Measurements from ENCODE around the gene SYF2. TPM values are rescaled to one million over a fixed set of nuclear protein-coding genes. Genes with fewer than 3 reads are reported as not detected.
"Not testable (repeated sequence)": the region's sequence is repeated elsewhere in the genome, so short reads cannot be mapped to it uniquely, and the experiment has no call there.

The SYF2 gene
- polyA plus RNA-seq, 4 donors: 109 to 123 (median 115) TPM

DNA sequence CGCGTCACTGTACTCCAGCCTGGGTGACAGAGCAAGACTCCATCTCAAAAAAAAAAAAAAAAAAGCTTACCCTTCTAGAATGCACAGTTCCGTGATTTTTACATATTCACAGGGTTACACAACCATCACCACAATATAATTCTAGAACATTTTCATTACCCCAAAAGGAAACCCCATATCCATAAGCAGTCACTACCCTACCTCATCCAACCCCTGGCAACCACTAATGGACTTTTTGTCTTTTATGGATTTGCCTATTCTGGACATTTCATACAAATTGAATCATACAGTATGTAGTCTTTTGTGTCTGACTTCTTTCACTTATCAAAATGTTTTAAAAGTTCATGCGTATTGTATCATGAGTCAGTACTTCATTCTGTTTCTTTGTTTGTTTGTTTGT lies 22.8 kb downstream of the SYF2 start:
- DNase-seq (ENCODE audit: low read depth in 4 of 4, low spot score in 3 of 4): no peak

- DNase-seq (ENCODE audit: low read depth in 4 of 4, low spot score in 3 of 4): no peak
Measured at GRCh38 chr1:25208561-25209222, 23.6 kb downstream of the SYF2 start.

- DNase-seq (ENCODE audit: low read depth in 4 of 4, low spot score in 3 of 4): no peak
Measured at GRCh38 chr1:25208092-25208491, 24.2 kb downstream of the SYF2 start.

- no peak for DNase-seq (ENCODE audit: low read depth in 4 of 4, low spot score in 3 of 4)
Measured at GRCh38 chr1:25206201-25206600, 26.1 kb downstream of the SYF2 start.

DNA sequence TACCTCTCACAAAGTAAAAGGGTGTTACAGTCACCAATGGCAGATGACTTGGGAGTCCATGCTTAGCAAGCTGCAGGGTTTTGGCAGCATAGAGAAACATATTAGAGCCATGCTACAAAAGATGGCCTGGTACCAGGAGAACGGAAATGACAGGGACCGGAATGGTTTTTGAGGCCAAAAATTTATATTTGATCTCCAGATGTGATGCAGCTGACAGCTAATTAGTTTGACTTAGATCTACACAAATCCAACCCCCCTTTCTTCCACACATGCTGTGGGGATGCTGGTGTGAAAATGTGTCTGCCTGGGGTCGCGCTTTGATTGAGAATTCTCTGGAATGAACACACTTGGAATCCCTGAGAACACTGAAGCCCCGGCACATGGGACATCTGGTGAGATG lies 26.5 kb downstream of the SYF2 start:
- DNase-seq (ENCODE audit: low read depth in 4 of 4, low spot score in 3 of 4): no peak

DNA sequence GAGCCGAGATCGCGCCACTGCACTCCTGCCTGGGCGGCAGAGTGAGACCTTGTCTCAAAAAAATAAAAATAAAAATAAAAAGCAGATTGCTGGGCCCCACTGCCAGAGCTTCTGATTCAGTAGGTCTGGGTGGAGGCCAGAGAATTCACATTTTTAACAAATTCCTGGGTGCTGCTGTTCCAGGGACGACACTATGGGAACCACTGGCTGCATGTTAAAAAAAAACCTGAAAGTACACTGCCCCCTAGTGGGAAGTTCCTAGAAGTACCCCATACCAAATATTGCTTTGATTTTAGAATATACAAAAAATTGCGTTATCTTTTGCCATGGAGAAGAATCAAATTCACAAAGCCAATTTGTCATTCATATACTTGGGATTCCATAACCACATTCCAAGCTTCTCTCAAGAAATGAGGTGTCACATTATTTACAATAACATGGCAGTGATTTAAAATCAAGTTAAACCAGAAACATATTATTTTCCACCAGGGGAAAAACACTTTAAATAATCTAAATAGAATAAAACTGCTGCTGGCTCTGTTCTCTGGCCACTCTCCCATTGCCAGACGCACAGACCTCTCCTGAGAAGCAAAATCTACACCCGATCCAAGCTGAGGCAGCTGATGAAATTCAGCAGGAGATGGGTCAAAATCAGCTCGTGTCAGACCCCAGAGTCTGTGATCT lies 27.4 kb downstream of the SYF2 start:
- no peak for DNase-seq (ENCODE audit: low read depth in 4 of 4, low spot score in 3 of 4)

GRCh38 chr1:25201006-25201405 lies 31.3 kb downstream of the SYF2 start:
- no peak for DNase-seq (ENCODE audit: low read depth in 4 of 4, low spot score in 3 of 4)

- no peak for DNase-seq (ENCODE audit: low read depth in 4 of 4, low spot score in 3 of 4)
Measured at GRCh38 chr1:25199819-25200620, 32.3 kb downstream of the SYF2 start.

DNA sequence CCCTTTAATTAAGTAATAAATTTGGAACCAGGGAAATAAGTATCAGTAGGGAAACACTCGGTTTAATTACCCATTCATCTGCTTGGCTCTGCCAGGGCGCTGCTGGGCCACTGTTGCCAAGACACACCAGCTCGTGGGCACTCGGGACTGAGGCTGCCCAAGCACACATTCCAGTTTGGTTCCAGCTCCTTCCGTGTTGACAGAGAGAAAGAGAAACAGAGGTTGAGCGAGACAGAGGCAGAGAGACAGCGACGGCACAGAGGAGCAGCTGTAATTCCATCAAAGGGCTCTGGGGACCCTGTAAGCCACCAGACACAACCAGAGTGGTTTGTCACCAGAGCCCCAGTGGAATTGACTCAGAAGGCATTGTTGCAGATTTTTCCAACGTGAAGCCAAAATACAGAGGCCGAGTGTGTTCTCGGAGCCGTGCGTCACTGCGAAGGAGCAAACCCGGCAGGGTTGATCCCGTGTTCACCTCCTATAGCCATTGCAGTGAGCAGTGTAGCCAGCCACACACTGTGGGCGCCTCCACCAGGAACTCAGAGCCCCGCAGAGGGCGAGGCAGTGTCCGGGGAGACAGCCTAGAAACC lies 33.5 kb downstream of the SYF2 start:
- DNase-seq (ENCODE audit: low read depth in 4 of 4, low spot score in 3 of 4): no peak

- no peak for DNase-seq (ENCODE audit: low read depth in 4 of 4, low spot score in 3 of 4)
Measured at GRCh38 chr1:25197982-25198662, 34.2 kb downstream of the SYF2 start.

DNA sequence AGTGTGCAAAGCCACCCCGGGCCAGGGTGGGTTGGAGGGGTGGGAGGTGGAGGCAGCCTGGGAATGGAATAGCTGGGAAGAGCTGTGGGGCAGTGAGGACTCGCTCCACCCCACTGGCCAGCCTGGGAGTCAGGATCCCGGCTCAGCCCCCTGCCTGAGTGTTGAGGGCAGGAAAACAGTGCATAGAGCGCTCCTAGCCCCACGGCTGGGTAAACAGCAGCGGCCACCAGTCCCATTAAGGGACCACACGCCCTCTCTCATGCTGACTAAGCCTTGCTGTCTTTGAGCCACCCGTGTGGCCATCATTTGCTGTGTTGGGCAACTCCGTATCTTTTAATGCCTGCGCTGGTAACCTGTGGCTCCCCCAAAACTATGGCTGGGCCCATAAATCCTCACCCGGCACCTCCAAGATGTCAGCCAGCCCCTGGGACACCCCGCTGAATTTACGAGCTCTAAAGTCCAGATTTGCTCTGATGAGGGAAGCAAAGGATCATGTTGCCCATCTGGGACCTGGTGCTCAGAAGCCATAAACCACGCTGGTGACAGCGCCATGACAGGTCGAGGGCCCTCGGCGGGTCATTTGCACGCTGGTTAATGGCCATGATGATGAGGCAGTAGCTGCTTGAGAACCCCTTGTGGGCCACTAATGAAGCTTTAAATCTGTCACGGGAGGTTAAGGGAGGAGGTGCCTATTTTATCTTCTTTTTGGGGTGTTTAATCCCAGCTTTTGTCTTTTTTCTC lies 34.9 kb downstream of the SYF2 start:
- peak in 1 of 4 donors; percentile 62 for DNase-seq (ENCODE audit: low read depth in 4 of 4, low spot score in 3 of 4)

DNA sequence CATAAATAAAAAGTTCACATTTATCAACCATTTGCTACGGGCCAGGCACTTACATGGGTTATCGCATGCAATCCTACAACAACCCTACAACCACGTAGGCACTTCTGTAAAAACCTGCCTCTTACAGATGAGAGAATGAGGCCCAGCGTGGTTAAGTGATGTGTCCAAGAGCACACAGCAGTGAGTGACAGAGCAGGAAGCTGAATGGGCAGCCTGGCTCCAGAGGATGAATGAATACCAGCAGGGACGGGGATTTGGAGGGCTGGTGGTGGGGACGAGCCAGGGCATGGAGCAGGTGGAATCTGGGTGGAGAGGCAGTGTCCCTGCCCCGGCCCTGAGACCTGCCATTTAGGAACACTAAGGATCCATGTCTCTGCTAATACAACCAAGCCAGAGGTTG lies 35.5 kb downstream of the SYF2 start:
- no peak for DNase-seq (ENCODE audit: low read depth in 4 of 4, low spot score in 3 of 4)

DNA sequence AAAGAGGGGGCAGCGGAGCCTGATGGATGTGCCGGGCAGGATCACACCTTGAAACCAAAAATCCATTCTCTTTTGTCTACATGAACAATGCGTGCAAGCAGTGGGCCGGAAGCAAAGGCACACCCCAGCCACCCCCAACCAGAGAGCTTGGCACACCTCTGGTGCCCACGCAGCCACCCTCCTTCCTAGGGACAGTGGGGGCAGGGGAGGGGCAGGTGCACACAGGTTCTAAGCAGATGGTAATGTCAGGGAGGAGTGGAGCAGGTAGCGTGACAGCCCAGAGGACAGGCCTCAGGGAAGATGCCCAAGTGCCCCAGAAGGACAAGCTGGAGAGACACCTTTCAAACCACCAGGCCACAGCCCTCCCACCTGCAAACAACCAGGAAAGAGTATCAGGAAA lies 36.5 kb downstream of the SYF2 start:
- DNase-seq (ENCODE audit: low read depth in 4 of 4, low spot score in 3 of 4): no peak

- DNase-seq (ENCODE audit: low read depth in 4 of 4, low spot score in 3 of 4): no peak
Measured at GRCh38 chr1:25194572-25195020, 37.7 kb downstream of the SYF2 start.

GRCh38 chr1:25194054-25194453 lies 38.2 kb downstream of the SYF2 start:
- DNase-seq (ENCODE audit: low read depth in 4 of 4, low spot score in 3 of 4): no peak

GRCh38 chr1:25193229-25193628 lies 39.1 kb downstream of the SYF2 start:
- DNase-seq (ENCODE audit: low read depth in 4 of 4, low spot score in 3 of 4): no peak

- DNase-seq (ENCODE audit: low read depth in 4 of 4, low spot score in 3 of 4): no peak
Measured at GRCh38 chr1:25192154-25192553, 40.1 kb downstream of the SYF2 start.

- no peak for DNase-seq (ENCODE audit: low read depth in 4 of 4, low spot score in 3 of 4)
Measured at GRCh38 chr1:25190260-25190659, 42.0 kb downstream of the SYF2 start.

DNA sequence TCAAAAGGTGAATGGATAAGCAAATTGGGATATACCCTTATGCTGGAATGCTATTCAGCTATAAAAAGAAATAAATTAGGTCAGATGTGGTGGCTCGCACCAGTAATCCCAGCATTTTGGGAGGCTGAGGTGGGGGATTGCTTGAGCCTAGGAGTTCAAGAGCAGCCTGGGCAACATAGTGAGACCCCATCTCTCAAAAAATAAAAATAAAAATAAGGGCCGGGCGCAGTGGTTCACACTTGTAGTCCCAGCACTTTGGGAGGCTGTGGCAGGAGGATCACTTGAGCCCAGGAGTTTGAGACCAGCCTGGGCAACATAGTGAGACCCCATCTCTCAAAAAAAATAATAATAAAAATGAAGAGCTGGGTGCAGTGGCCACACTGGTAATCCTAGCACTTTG lies 44.4 kb downstream of the SYF2 start:
- not testable (repeated sequence) for DNase-seq (ENCODE audit: low read depth in 4 of 4, low spot score in 3 of 4)

DNA sequence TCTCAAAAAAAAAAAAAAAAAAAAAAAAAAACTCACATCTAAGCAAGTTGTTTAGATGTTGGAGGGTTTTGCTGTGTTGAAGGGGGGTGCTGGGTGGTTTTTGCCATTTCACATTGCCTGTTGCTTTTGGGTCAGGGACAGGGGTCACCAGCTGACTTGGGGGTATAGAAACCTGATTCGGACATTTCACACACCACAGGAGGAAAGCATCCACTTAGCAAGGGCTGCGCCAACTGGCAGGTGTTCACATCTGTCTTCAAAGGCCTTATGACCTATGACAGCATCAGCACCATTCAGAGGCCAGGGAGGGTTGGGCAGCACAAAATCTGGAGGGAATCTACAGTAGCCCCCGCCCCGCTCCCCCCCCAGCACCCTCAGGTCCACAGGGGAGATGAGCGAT lies 45.2 kb downstream of the SYF2 start:
- DNase-seq (ENCODE audit: low read depth in 4 of 4, low spot score in 3 of 4): no peak
